Right atrium auricular region (tissue), 2 donors: ENCODE results near the gene TENM4. TPM values are rescaled to one million over a fixed set of nuclear protein-coding genes. Genes with fewer than 3 reads are reported as not detected.

Experiments
- DNase-seq: peaks from one replicate; pipeline ENCODE4 v3.0.0-alpha.2; 2019; ENCODE audit warnings: low spot score
- H3K27ac ChIP-seq, 2 donors: fragments of 200-600 bp; sonication (generic); 1 replicate in 1 of 2; 2 replicates in 1 of 2; pipeline ENCODE4 v1.5.1; 2016 to 2019
- H3K27me3 ChIP-seq, 2 donors: fragments of 200-600 bp; sonication (generic); one replicate each; pipeline versions ENCODE4 v1.5.1 to v1.6.0; 2017 to 2019
- H3K36me3 ChIP-seq: fragments of 200-600 bp; sonication (generic); one replicate; pipeline ENCODE4 v1.5.1; 2016
- H3K4me1 ChIP-seq, 2 donors: fragments of 200-600 bp; sonication (generic); one replicate each; pipeline versions ENCODE4 v1.5.1 to v1.6.0; 2017 to 2019
- H3K4me3 ChIP-seq, 2 donors: fragments of 200-600 bp; sonication (generic); 1 replicate in 1 of 2; 2 replicates in 1 of 2; pipeline ENCODE4 v1.5.1; 2017 to 2019; ENCODE audit warnings: mild to moderate bottlenecking in 1 of 2, moderate library complexity in 1 of 2
- H3K9me3 ChIP-seq, 2 donors: fragments of 200-600 bp; sonication (generic); one replicate each; pipeline ENCODE4 v1.5.1; 2019
- CTCF ChIP-seq, 2 donors: fragments of 200-600 bp; sonication (generic); IDR thresholded peaks; one replicate each; pipeline ENCODE4 v1.5.1; 2019; ENCODE audit warnings: antibody characterized with exemption in 2 of 2
- total RNA-seq, 2 donors: library from RNA; depleted of rRNA; stranded (reverse); fragments of >200 nt; gene quantifications; one replicate each; pipeline ENCODE4 v1.1.0, GENCODE V29; 2016

TENM4 gene
- total RNA-seq, 2 donors from 2014 or later, result 0.30 to 0.98 TPM

GRCh38 chr11:78802058-78802761 lies 638.6 kb downstream of the TENM4 start:
- H3K9me3 ChIP-seq, result no peaks in the 10 kb centered on the region
- no peaks in the 10 kb centered on the region for H3K27me3 ChIP-seq
- peak overlapping the region; percentile 58 to 73 for H3K27ac ChIP-seq
- H3K4me3 ChIP-seq, result no peak overlapping the region
- H3K36me3 ChIP-seq, result no peaks in the 10 kb centered on the region
- peaks cover 0 to 24% of the 10 kb centered on the region in 2 donors for H3K4me1 ChIP-seq
- DNase-seq, result no peak
- TF ChIP-seq CTCF (IDR thresholded peaks at IDR 0.05), result no peak

- Histone ChIP-seq H3K4me1 (peaks cover 0 to 24% of the 10 kb centered on the region in 2 donors), H3K27me3 (no peaks in the 10 kb centered on the region), H3K9me3 (no peaks in the 10 kb centered on the region), H3K27ac (peak overlapping the region; percentile 58 to 73), H3K36me3 (no peaks in the 10 kb centered on the region), H3K4me3 (no peak overlapping the region)
- peak; percentile 82 for DNase-seq
- no peak for TF ChIP-seq CTCF (IDR thresholded peaks at IDR 0.05)
Observed at GRCh38 chr11:78801161-78801884, 639.5 kb downstream of the TENM4 start.

- H3K27me3 ChIP-seq, result no peaks in the 10 kb centered on the region
- H3K4me3 ChIP-seq, result no peak overlapping the region
- peaks cover 0 to 24% of the 10 kb centered on the region in 2 donors for H3K4me1 ChIP-seq
- no peaks in the 10 kb centered on the region for H3K36me3 ChIP-seq
- DNase-seq, result no peak
- peak overlapping the region; percentile 16 to 73 for H3K27ac ChIP-seq
- H3K9me3 ChIP-seq, result no peaks in the 10 kb centered on the region
- TF ChIP-seq CTCF (IDR thresholded peaks at IDR 0.05), result no peak
Observed at GRCh38 chr11:78800756-78801155, 640.1 kb downstream of the TENM4 start.

GRCh38 chr11:78800096-78800690 lies 640.6 kb downstream of the TENM4 start:
- Histone ChIP-seq H3K27me3 (no peaks in the 10 kb centered on the region), H3K4me1 (peaks cover 0 to 24% of the 10 kb centered on the region in 2 donors), H3K36me3 (no peaks in the 10 kb centered on the region), H3K4me3 (no peak overlapping the region), H3K27ac (peak overlapping the region in 1 of 2 donors; percentile 73), H3K9me3 (no peaks in the 10 kb centered on the region)
- no peak for DNase-seq
- no peak for TF ChIP-seq CTCF (IDR thresholded peaks at IDR 0.05)

GRCh38 chr11:78798663-78799062 lies 642.2 kb downstream of the TENM4 start:
- H3K9me3 ChIP-seq, result no peaks in the 10 kb centered on the region
- H3K27ac ChIP-seq, result no peak overlapping the region
- H3K36me3 ChIP-seq, result no peaks in the 10 kb centered on the region
- peak; percentile 70 to 89 for TF ChIP-seq CTCF (IDR thresholded peaks at IDR 0.05)
- H3K4me1 ChIP-seq, result peaks cover 0 to 24% of the 10 kb centered on the region in 2 donors
- DNase-seq, result peak; percentile 83
- H3K4me3 ChIP-seq, result no peak overlapping the region
- no peaks in the 10 kb centered on the region for H3K27me3 ChIP-seq
